Fibroblast of skin of right biceps (primary cell): Measurements from ENCODE around the gene KIF4A.
"Not testable (repeated sequence)": the region's sequence is repeated elsewhere in the genome, so short reads cannot be mapped to it uniquely, and the experiment has no call there.

Experiments used
- DNase-seq: peaks from one replicate; pipeline ENCODE4 v3.0.0-alpha.2; 2013

KIF4A gene

GRCh38 chrX:70400181-70400580 is 110.3 kb downstream of the KIF4A start:
- not testable (repeated sequence) for DNase-seq

- DNase-seq: no peak
Measured at GRCh38 chrX:70402721-70403120, 112.8 kb downstream of the KIF4A start.

DNA sequence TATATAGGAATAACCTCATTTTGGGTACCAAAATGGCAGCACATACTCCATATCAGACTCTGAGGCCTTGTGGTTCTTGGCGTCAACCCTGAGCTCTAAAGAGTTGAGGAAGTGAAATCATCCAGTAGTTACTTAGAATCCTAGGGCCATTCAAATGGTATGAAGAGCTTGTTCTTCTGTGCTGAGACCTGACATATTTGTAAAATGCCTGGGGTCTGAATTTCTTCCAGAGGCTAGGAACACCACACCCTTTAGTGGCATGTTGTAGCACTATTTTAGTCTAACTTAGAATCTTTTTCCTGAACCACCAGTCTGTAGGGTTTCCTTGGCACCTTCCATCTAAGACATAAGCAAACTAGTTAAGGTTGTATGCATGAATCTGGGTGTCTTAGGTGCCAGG is 115.1 kb downstream of the KIF4A start:
- no peak for DNase-seq

DNA sequence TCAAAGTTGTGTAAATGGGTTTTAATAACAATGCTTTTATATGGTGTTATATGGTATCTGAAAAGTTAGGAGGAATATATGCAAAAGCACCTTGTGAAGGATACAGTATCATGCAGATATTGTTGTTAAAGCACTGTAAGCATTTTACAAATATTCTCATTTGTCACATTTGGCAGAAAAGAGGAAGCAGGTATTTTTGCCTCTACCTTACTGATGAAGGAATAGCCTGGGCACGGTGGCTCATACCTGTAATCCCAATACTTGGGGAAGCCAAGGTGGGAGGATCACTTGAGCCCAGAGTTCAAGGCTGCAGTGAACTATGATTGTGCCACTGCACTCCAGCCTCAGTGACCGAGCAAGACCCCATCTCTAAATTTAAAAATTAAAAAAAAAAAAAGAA is 121.0 kb downstream of the KIF4A start:
- DNase-seq: no peak

DNA sequence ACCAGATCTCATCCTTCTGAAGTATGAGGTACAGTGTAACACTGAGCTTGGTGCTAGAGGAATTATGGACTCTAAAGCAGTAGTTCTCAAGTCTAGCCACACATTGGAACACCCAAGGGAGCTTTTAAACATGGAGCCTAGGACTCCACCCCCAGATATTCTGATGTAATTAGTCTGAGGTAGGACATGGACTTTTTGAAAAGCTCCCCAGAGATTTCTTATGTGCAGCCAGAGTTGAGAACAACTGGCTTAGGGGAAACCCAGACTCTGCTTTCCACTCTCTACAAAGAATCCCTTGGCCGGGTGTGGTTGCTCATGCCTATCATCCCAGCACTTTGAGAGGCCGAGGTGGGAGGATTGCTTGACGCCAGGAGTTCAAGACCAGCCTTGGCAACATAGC is 121.6 kb downstream of the KIF4A start:
- DNase-seq: no peak

- no peak for DNase-seq
Measured at GRCh38 chrX:70421618-70422017, 131.7 kb downstream of the KIF4A start.

- peak; percentile 19 for DNase-seq
Measured at GRCh38 chrX:70422851-70423341, 133.0 kb downstream of the KIF4A start, which contains the start of gene GDPD2. GDPD2 (plus strand) TSS chrX:70423314; CDS start chrX:70424985, 1,671 bp downstream.

DNA sequence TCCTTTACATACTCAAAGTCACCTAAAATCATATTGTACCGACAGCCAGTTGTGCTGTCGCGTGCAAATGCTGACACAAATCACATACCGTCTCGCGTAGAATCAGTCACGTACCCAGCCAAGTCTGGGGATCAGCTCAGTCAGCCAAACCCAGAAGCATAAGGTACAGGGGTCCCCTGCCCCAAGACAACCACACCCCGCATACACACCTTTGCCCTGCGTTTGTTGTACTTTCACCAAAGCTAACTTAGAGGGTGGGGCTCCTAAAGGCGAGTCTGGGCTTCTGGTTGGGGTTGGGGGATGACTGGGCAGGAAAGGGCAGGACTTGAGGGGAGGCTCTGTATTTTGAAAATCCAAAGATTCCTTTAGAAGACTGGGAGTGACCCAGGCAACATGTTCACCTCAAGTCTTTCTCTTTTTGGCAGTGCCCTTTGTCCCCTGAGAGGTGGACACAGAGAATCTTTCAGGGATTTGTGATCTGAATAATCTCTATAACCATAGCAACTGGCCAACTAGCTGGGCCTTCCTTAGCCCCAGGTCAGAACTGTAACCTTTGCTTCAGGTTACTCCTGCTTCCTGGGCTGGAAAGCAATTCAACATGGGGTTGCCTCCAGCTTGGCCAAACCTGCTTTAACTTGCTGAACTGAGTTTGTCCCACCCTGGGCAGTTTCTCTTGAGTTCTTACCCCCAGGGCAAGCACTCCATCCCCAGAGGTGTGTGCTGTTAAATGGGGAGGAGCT is 134.2 kb downstream of the KIF4A start:
- no peak for DNase-seq

GRCh38 chrX:70424801-70425200 is 134.9 kb downstream of the KIF4A start:
- no peak for DNase-seq

DNA sequence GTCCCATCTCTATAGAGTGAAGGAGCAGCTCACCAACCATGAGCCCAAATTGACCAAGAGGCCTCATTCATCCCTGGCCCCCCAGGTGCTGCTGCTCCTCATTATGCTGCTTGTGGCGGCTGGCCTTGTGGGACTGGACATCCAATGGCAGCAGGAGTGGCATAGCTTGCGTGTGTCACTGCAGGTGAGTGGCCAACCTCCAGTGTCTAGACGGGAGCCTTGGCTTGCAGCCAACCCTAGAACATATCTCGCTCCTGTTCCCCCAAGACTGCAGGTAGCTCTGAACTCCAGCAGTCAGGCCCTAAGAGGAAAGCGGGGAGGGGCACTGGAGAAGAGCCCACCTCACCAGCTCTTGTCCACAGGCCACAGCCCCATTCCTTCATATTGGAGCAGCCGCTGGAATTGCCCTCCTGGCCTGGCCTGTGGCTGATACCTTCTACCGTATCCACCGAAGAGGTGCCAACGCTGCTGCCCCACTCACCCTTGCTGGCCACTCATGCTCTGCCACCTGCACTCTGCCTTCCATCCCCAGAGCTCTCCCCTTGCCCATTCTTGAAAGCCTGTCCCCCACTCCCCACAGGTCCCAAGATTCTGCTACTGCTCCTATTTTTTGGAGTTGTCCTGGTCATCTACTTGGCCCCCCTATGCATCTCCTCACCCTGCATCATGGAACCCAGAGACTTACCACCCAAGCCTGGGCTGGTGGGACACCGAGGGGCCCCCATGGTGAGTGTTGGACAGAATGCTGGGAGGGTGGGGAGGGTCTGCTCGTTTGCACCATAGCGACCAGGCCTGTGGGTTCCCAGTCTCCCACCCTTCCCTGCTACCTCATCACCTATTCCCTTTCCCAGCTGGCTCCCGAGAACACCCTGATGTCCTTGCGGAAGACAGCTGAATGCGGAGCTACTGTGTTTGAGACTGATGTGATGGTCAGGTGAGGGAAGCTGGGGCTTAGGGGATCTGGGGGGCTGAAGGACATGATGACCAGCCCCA is 136.7 kb downstream of the KIF4A start:
- DNase-seq: no peak

DNA sequence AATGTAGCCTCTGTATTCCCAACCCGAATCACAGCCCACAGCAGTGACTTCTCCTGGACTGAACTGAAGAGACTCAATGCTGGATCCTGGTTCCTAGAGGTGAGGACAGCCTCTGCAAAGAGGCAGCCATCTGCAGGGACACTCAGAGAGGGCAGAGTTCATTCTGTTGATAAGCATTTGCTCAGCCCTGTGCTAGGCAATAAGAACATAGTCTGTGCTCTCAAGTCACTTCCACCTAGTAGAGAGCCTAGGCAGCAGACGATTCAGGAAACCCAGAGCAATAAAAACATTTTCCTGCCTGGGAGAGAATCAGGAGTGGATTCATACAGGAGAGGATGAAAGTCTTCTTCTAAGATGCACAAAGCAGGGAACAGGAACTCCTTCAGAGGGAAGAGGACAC is 137.5 kb downstream of the KIF4A start:
- DNase-seq: no peak

DNA sequence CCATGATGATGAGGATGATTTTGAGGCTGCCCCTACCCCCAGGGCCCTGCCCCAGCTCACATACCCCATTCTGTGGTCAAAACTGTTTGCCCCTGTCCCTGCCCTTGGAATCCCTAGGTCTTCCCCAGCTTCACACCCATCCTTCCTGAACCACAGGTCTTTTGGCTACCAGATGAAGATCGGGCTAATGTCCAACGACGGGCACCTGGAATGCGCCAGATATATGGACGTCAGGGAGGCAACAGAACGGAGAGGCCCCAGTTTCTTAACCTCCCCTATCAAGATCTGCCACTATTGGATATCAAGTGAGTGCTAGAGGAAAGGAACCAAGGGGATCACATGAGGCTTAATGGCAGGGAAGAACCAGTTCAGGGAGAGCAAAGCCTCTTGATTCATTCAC is 139.9 kb downstream of the KIF4A start:
- DNase-seq: no peak

DNA sequence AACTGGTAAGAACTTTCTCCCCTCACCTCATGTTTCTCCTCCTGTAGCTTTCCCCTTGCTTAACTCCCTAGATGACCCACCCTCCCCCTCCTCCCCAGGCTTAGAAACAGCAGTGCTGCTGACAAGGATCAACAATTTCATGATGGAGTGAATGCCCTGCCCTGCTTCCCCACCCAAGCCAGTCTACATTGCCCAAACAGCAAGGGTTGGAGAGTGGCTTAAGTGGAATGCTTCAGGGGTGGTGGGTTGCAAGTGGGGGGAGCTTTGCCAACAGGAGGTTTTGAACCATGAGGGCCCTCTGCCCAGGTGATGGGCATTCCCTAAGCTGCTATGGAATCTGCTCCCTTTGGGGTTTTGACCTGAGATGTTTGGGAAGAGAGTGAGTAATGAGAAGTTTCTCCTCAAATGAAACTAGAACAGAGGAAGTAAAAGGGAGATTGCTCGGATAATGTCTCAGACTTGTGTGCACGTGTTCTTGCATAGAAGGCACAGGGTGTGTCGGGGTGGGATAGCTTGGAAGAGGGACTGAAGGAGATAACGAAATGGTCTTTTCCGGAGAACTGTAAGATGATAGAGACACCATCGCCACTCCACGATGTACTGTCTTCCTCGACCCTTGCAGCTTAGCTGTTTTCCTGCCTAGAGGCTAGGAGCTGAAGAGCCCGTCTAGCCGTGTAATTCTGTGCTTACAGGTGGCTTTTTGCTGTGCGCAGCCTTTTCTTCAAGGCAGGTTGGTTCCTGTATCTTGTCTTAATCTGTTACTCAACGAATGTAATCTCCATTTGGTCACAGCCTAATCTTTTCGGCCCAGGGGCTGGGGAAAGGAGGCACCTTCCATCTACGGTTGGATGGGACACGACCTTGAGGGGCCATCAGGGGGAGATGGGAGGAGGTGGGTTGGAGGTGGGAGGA is 143.3 kb downstream of the KIF4A start:
- DNase-seq: no peak

DNA sequence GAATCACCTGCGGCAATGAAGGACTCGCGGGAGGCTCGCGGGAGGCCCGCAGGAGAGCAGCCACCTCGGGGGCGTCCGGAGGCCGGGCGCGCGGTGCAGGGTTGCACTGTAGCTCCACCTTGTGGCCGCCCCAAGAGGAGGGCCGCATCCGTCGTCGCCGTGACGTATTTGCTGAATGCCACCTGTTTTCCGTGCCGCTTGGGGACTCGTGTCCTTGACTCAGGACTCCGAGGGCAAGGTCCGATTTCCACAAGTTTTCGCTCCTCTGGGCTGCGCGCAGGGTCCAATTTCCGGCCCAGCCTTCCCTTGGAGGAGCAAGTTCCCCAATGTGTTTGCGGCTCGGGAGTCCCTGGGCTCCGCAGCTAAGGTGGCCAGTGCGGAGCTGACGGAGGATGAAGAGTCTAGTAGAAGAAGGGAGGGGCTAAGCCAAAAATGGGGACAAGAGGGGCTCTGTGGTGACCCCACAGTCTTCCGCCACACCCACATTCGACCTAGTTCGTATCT is 144.0 kb downstream of the KIF4A start:
- peak; percentile 35 for DNase-seq

DNA sequence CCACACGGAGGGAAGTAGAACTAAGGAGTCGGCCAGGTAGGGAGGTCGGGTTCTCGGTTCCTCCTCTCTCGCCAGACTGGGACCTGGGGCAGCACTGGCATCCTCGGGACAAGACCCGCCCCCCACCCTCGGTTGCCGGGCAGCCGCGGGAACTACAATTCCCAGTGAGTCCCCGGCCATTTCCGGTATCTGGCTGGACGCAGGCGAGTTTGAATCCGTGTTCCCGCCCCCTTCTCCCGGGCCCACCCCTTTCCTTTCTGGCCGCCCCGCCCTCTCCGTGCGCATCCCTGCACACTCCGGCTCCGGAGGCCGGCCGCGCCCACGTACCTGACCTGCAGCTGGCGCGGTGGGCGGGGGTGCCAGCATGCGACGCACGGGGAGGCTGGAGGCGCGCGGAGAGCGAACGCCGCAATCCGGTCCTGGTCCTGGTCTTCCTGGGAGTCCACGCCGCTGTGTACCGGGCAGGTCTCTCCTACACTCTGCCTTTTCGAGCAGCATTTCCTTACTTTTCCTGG is 144.5 kb downstream of the KIF4A start:
- DNase-seq: peak; percentile 78

DNA sequence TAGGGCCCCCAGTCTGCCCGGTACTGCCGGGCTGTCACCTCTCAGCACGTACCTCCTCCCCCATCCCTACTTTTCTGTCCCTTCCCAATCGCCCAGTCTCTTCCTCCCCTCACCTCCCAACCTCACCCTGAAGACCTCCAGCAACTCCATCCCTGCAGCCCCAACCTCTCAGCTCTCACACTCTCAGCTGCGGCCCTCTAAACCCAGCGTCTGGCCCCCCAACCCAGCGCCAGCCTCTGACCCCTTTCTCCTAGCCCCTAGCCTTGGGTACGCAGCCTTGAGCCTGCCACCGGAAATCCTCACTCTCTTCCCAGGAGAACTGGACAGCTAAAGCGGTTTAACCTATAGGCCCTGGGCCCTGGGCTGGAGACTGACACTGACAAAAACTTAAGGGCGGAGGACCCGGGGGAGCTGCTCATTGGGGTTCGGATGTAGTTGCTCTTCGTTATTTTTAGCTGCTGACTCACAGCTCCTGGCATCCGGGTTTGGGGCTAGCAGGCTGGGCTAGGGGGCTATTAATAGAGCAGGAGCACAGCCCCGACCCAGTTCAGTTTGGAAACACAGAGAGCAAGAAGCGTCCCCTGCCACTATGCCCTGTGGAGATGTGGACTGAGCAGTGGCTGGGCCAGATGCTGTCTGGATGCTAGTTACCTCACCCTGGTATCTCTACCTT is 145.1 kb downstream of the KIF4A start:
- peak; percentile 71 for DNase-seq

- peak; percentile 19 for DNase-seq
Measured at GRCh38 chrX:70436343-70436742, 146.4 kb downstream of the KIF4A start.

DNA sequence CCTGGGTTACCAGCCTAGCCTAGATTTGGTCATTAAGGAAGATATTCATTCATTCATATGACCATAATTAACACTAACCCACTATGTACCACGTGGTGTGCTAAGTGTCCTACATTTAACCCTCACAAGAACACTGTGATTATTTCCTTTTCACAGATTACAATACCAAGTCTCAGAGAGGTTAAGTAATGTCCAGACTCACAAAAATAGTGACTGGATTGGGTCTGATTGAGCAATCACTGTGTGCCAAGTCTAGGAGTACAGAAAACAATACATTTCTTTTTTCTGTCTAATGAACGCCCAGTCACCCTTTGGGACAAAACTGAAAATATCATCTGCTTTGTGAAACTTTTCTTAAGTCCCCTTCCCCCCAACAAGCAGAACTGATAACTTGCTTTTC is 147.1 kb downstream of the KIF4A start:
- DNase-seq: no peak

DNA sequence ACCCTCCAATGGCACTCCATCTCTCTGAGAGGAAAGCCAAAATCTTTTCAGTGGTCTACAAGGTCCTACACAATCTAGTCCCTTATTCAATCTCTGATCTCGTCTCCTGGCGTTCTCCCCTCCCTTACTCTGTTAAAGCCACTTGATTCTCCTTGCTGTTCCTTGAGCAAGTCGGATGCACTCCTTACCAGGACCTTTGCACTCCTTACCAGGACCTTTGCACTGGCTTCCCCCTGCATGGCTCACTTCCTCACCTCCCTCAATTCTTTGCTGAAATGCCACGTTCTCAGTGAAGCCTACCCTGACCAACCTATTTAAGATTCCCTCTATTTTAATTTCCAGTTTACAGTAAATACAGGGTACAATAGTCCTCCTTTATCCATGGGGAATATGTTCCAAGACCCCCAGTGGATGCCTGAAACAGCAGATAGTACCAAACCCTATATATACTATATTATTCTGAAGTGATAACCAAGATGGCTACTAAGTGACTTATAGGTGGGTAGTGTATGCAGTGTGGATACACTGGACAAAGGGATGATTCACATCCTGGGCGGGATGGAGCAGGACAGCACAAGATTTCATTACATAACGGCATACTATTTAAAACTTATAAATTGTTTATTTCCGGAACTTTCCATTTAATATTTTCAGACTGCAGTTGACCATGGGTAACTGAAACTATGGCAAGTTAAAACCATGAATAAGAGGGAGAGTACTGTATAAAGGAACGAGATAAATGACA is 148.2 kb downstream of the KIF4A start:
- DNase-seq: no peak

- DNase-seq: peak; percentile 21
Measured at GRCh38 chrX:70439016-70439415, 149.1 kb downstream of the KIF4A start.

- DNase-seq: no peak
Measured at GRCh38 chrX:70442224-70442623, 152.3 kb downstream of the KIF4A start.
